Measurements from ENCODE around the gene ANKMY1.

DNA sequence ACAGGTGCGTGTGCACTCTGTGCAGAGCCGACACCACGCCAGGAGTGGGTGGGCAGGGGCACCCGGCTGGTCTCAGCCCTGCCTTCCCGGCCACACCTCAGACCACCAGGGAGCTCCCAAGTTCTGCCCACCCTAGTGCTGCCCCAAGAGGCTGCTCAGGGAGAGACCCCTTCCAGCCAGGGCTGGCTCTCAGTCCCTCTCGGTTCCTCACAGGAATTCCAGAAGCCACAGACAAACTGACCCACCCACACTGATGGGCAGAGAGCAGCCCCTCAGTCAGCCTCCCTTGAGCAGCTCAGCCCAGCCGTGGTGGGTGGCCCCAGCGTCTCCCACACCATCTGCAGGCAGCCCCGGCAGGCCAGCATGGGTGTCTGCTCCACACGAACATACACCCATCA, 88.5 kb downstream of the ANKMY1 start:
- TF ChIP-seq SNAI2 (CRISPR knock-in tag; IDR thresholded peaks at IDR 0.05) = no peak
- TF ChIP-seq ZC3H10 (CRISPR knock-in tag; IDR thresholded peaks at IDR 0.05) = no peak
- TF ChIP-seq ZFP3 (CRISPR knock-in tag; IDR thresholded peaks at IDR 0.05) = no peak
- no peak for TF ChIP-seq ESRRG (CRISPR knock-in tag; IDR thresholded peaks at IDR 0.05)
